Mesenchymal stem cell (in vitro differentiated cells and primary cell): ENCODE results near the gene NAE1.

Experiments used
- DNase-seq: peaks from one replicate; pipeline ENCODE4 v3.0.0-alpha.2; 2013
- H2AFZ ChIP-seq: one replicate; pipeline ENCODE4 v1.6.1; 2013; ENCODE audit warnings: low read depth, mild to moderate bottlenecking, control low read depth, inconsistent platforms, low read length, moderate library complexity
- H2AK5ac ChIP-seq: 2 replicates; pipeline ENCODE4 v1.6.1; 2013; ENCODE audit warnings: low read length, moderate library complexity, mild to moderate bottlenecking, inconsistent platforms; ENCODE audit not compliant: severe bottlenecking
- H2BK120ac ChIP-seq: one replicate; pipeline ENCODE4 v1.6.1; 2013; ENCODE audit warnings: low read depth, mild to moderate bottlenecking, inconsistent platforms, low read length, moderate library complexity
- H2BK12ac ChIP-seq, 2 experiments: one replicate each; pipeline ENCODE4 v1.6.1; 2013; ENCODE audit warnings: inconsistent platforms in 2 of 2, low read length in 2 of 2, mild to moderate bottlenecking in 2 of 2, moderate library complexity in 2 of 2, control low read depth in 1 of 2
- H2BK15ac ChIP-seq: one replicate; pipeline ENCODE4 v1.6.1; 2013; ENCODE audit warnings: mild to moderate bottlenecking, low read depth, inconsistent platforms; ENCODE audit not compliant: poor library complexity, severe bottlenecking
- H2BK5ac ChIP-seq: 2 replicates; pipeline ENCODE4 v1.6.1; 2013; ENCODE audit warnings: low read depth, mild to moderate bottlenecking, low read length, control low read depth, inconsistent platforms; ENCODE audit not compliant: poor library complexity, severe bottlenecking
- H3K14ac ChIP-seq, 2 experiments: one replicate each; pipeline ENCODE4 v1.6.1; 2013; ENCODE audit warnings: inconsistent platforms in 2 of 2, low read length in 2 of 2, control low read depth in 1 of 2, mild to moderate bottlenecking in 1 of 2, moderate library complexity in 1 of 2
- H3K18ac ChIP-seq, 2 experiments: one replicate each; pipeline ENCODE4 v1.6.1; 2013; ENCODE audit warnings: inconsistent platforms in 2 of 2, low read length in 2 of 2, control low read depth in 1 of 2, low read depth in 1 of 2, mild to moderate bottlenecking in 1 of 2
- H3K23ac ChIP-seq, 2 experiments: one replicate each; pipeline ENCODE4 v1.6.1; 2013; ENCODE audit warnings: inconsistent platforms in 2 of 2, low read length in 2 of 2, mild to moderate bottlenecking in 2 of 2, moderate library complexity in 2 of 2, control low read depth in 1 of 2
- H3K27ac ChIP-seq: 2 replicates; pipeline ENCODE4 v1.5.1; 2013; ENCODE audit warnings: mild to moderate bottlenecking, moderate library complexity, low read length, control low read depth, inconsistent platforms; ENCODE audit not compliant: poor library complexity, severe bottlenecking
- H3K27me3 ChIP-seq, 2 experiments: 2 replicates each; pipeline versions ENCODE4 v1.6.1 to v1.7.0; 2013; ENCODE audit warnings: low read length in 2 of 2, mild to moderate bottlenecking in 2 of 2, moderate library complexity in 2 of 2, control low read depth in 1 of 2, inconsistent platforms in 1 of 2; ENCODE audit not compliant: control insufficient read depth in 1 of 2, insufficient read depth in 1 of 2
- H3K36me3 ChIP-seq, 2 experiments: 2 replicates each; pipeline versions ENCODE4 v1.6.1 to v1.7.0; 2013; ENCODE audit warnings: low read length in 2 of 2, control low read depth in 1 of 2, inconsistent platforms in 1 of 2, low read depth in 1 of 2, mild to moderate bottlenecking in 1 of 2; ENCODE audit not compliant: insufficient read depth in 2 of 2, control insufficient read depth in 1 of 2
- H3K4ac ChIP-seq, 2 experiments: one replicate each; pipeline ENCODE4 v1.6.1; 2013; ENCODE audit warnings: inconsistent platforms in 2 of 2, low read length in 2 of 2, mild to moderate bottlenecking in 2 of 2, moderate library complexity in 2 of 2, control low read depth in 1 of 2, low read depth in 1 of 2
- H3K4me1 ChIP-seq: 2 replicates; pipeline ENCODE4 v1.6.1; 2013; ENCODE audit warnings: low read depth, low read length, control low read depth; ENCODE audit not compliant: control insufficient read depth, insufficient read depth
- H3K4me2 ChIP-seq: 2 replicates; pipeline ENCODE4 v1.6.1; 2013; ENCODE audit warnings: low read length, mild to moderate bottlenecking, inconsistent platforms; ENCODE audit not compliant: poor library complexity, severe bottlenecking
- H3K4me3 ChIP-seq, 2 experiments: 2 replicates each; pipeline versions ENCODE4 v1.5.1 to v1.7.0; 2013; ENCODE audit warnings: low read length in 2 of 2, mild to moderate bottlenecking in 2 of 2, control low read depth in 1 of 2, low read depth in 1 of 2; ENCODE audit not compliant: insufficient read depth in 1 of 2
- H3K79me1 ChIP-seq: replicated peaks from 2 replicates; pipeline ENCODE4 v1.6.1; 2013; ENCODE audit warnings: mild to moderate bottlenecking, control low read depth, low read length, inconsistent platforms; ENCODE audit not compliant: poor library complexity, severe bottlenecking
- H3K9ac ChIP-seq: 2 replicates; pipeline ENCODE4 v1.7.0; 2013; ENCODE audit warnings: mild to moderate bottlenecking, low read length, moderate library complexity
- H3K9me3 ChIP-seq: 2 replicates; pipeline ENCODE4 v1.7.0; 2013; ENCODE audit warnings: mild to moderate bottlenecking, low read length; ENCODE audit not compliant: control insufficient read depth
- H4K8ac ChIP-seq: one replicate; pipeline ENCODE4 v1.6.1; 2013; ENCODE audit warnings: inconsistent platforms, mild to moderate bottlenecking, low read length, moderate library complexity
- H4K91ac ChIP-seq: one replicate; pipeline ENCODE4 v1.6.1; 2013; ENCODE audit warnings: mild to moderate bottlenecking, low read length, inconsistent platforms
- WGBS: methylation state at CpG from one replicate; pipeline ENCODE4 v1.1.7; 2013; ENCODE audit warnings: mixed read lengths; 5-methylcytosine and 5-hydroxymethylcytosine counted together

Gene NAE1

GRCh38 chr16:66858740-66859396, 28.1 kb upstream of the NAE1 start:
- peak; percentile 50 for DNase-seq
- no peak overlapping the region for H3K14ac ChIP-seq
- no peak overlapping the region for H2BK12ac ChIP-seq
- no peaks in the 10 kb centered on the region for H3K36me3 ChIP-seq
- H3K4ac ChIP-seq, result no peak overlapping the region
- no peak overlapping the region for H2BK120ac ChIP-seq
- peaks cover 4% of the 10 kb centered on the region for H3K4me1 ChIP-seq
- peaks cover 3% of the 10 kb centered on the region in 2 experiments for H3K27me3 ChIP-seq
- H3K4me3 ChIP-seq, result no peak overlapping the region
- no peak overlapping the region for H2AK5ac ChIP-seq
- 29% methylated on average over 3 of the region's 4 CpGs for WGBS
- H2AFZ ChIP-seq, result no peak overlapping the region
- no peak overlapping the region for H3K18ac ChIP-seq
- no peak overlapping the region for H3K27ac ChIP-seq
- no peak overlapping the region for H3K23ac ChIP-seq
- H2BK5ac ChIP-seq, result no peak overlapping the region
- H3K4me2 ChIP-seq, result no peak overlapping the region
- H3K9ac ChIP-seq, result no peak overlapping the region
- no peak overlapping the region for H2BK15ac ChIP-seq
- H4K8ac ChIP-seq, result no peak overlapping the region
- no peaks in the 10 kb centered on the region for H3K9me3 ChIP-seq
- H4K91ac ChIP-seq, result no peak overlapping the region
- no peaks in the 10 kb centered on the region for H3K79me1 ChIP-seq

GRCh38 chr16:66857437-66857836, 26.7 kb upstream of the NAE1 start:
- H3K23ac ChIP-seq, result no peak overlapping the region
- no peak overlapping the region for H2AFZ ChIP-seq
- H2BK120ac ChIP-seq, result no peak overlapping the region
- H3K36me3 ChIP-seq, result no peaks in the 10 kb centered on the region
- no peak overlapping the region for H4K8ac ChIP-seq
- no peak overlapping the region for H2AK5ac ChIP-seq
- peaks cover 11 to 15% of the 10 kb centered on the region in 2 experiments for H3K27me3 ChIP-seq
- H3K4me1 ChIP-seq, result peaks cover 4% of the 10 kb centered on the region
- H3K79me1 ChIP-seq, result no peaks in the 10 kb centered on the region
- H3K4ac ChIP-seq, result no peak overlapping the region
- DNase-seq, result no peak
- no peak overlapping the region for H2BK5ac ChIP-seq
- H3K14ac ChIP-seq, result no peak overlapping the region
- H2BK15ac ChIP-seq, result no peak overlapping the region
- H4K91ac ChIP-seq, result no peak overlapping the region
- H2BK12ac ChIP-seq, result no peak overlapping the region
- H3K4me3 ChIP-seq, result no peak overlapping the region
- H3K9ac ChIP-seq, result no peak overlapping the region
- H3K27ac ChIP-seq, result no peak overlapping the region
- no peak overlapping the region for H3K18ac ChIP-seq
- 70% methylated on average over 4 of the region's 6 CpGs for WGBS
- no peak overlapping the region for H3K4me2 ChIP-seq
- H3K9me3 ChIP-seq, result no peaks in the 10 kb centered on the region

GRCh38 chr16:66856801-66857200, 26.0 kb upstream of the NAE1 start:
- H3K14ac ChIP-seq, result no peak overlapping the region
- DNase-seq, result no peak
- H2AFZ ChIP-seq, result no peak overlapping the region
- no peak overlapping the region for H3K4me2 ChIP-seq
- no peaks in the 10 kb centered on the region for H3K36me3 ChIP-seq
- H3K4ac ChIP-seq, result no peak overlapping the region
- no peaks in the 10 kb centered on the region for H3K79me1 ChIP-seq
- no peak overlapping the region for H3K18ac ChIP-seq
- H3K4me1 ChIP-seq, result peaks cover 4% of the 10 kb centered on the region
- 93% methylated on average over 2 of the region's 2 CpGs for WGBS
- no peak overlapping the region for H4K8ac ChIP-seq
- no peak overlapping the region for H2AK5ac ChIP-seq
- no peak overlapping the region for H2BK12ac ChIP-seq
- H3K9me3 ChIP-seq, result no peaks in the 10 kb centered on the region
- no peak overlapping the region for H2BK120ac ChIP-seq
- no peak overlapping the region for H3K27ac ChIP-seq
- no peak overlapping the region for H3K4me3 ChIP-seq
- H4K91ac ChIP-seq, result no peak overlapping the region
- no peak overlapping the region for H3K9ac ChIP-seq
- H2BK15ac ChIP-seq, result no peak overlapping the region
- no peak overlapping the region for H2BK5ac ChIP-seq
- peaks cover 11 to 15% of the 10 kb centered on the region in 2 experiments for H3K27me3 ChIP-seq
- no peak overlapping the region for H3K23ac ChIP-seq

DNA sequence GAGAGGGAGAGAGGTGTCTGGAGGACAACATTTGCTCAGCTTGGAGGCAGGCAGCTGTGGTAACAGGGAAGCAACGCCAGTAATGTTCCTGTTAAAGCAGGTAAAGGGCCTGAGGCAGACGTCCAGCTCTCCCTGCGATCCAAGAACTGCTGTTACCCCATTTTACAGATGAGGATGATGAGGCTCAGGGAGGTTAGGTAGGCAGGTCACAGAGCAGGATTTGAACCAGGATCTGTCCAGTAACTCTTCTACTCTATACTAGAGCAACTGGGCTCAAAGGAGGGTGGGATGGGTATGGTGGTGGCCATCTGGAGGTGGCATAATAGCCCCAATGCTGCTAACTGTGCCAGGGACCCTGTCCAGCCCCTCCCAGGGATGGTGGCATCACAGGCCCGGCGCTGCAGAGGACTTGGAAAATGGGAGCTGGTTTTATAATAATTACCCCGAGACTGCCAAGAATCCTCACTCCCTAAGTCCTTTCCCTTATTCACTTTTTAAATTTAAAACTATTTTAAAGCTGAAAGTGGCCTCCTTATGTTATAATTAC, 25.5 kb upstream of the NAE1 start:
- Histone ChIP-seq H3K18ac (no peak overlapping the region), H2BK15ac (no peak overlapping the region), H2BK12ac (no peak overlapping the region), H3K9me3 (no peaks in the 10 kb centered on the region), H2BK120ac (no peak overlapping the region), H3K27me3 (peaks cover 15% of the 10 kb centered on the region in 2 experiments), H2AK5ac (no peak overlapping the region), H3K23ac (no peak overlapping the region), H3K9ac (no peak overlapping the region), H3K36me3 (no peaks in the 10 kb centered on the region), H3K4me1 (peaks cover 4% of the 10 kb centered on the region), H2BK5ac (no peak overlapping the region), H2AFZ (no peak overlapping the region), H3K79me1 (no peaks in the 10 kb centered on the region), H3K4me3 (no peak overlapping the region), H3K4ac (no peak overlapping the region), H4K91ac (no peak overlapping the region), H3K14ac (no peak overlapping the region), H3K4me2 (no peak overlapping the region), H4K8ac (no peak overlapping the region), H3K27ac (no peak overlapping the region)
- DNase-seq, result no peak
- WGBS, result 93% methylated on average over 6 of the region's 6 CpGs
